AG09319 (cell line): ENCODE data around the gene ECEL1.

Source experiments
- DNase-seq: peaks from one replicate; pipeline ENCODE4 v3.0.0-alpha.2; 2010; ENCODE audit warnings: low read depth; ENCODE audit errors: extremely low read depth
- CTCF ChIP-seq: IDR thresholded peaks from 2 replicates; pipeline ENCODE4 v1.5.1; 2011; ENCODE audit warnings: low read depth, mild to moderate bottlenecking, inconsistent platforms, low read length, moderate library complexity

ECEL1 gene

GRCh38 chr2:232476045-232476444, 11.6 kb downstream of the ECEL1 start:
- no peak for DNase-seq
- TF ChIP-seq CTCF: no peak

- no peak for TF ChIP-seq CTCF
Observed at GRCh38 chr2:232473467-232473890, 14.2 kb downstream of the ECEL1 start.

GRCh38 chr2:232466221-232466620, 21.4 kb downstream of the ECEL1 start:
- no peak for DNase-seq
- no peak for TF ChIP-seq CTCF

More at GRCh38 chr2:232473467-232473890, 14.2 kb downstream of the ECEL1 start:
- DNase-seq: no peak

GRCh38 chr2:232465061-232465460, 22.6 kb downstream of the ECEL1 start:
- DNase-seq: no peak
- TF ChIP-seq CTCF: no peak

- TF ChIP-seq CTCF: no peak
- no peak for DNase-seq
Observed at GRCh38 chr2:232464544-232464885, 23.1 kb downstream of the ECEL1 start.

GRCh38 chr2:232463701-232464543, 23.7 kb downstream of the ECEL1 start:
- no peak for DNase-seq
- TF ChIP-seq CTCF: no peak

- no peak for TF ChIP-seq CTCF
- no peak for DNase-seq
Observed at GRCh38 chr2:232460171-232460570, 27.5 kb downstream of the ECEL1 start.
